GM12873 (cell line): ENCODE measurements around the gene JAGN1.

Experiments
- CTCF ChIP-seq: IDR thresholded peaks from 2 replicates; pipeline ENCODE4 v1.5.1; 2012; ENCODE audit warnings: low read depth, mild to moderate bottlenecking, moderate library complexity, low read length, control low read depth; ENCODE audit not compliant: insufficient read depth; ENCODE audit errors: missing control alignments

Gene JAGN1

GRCh38 chr3:9866639-9867038, 23.8 kb upstream of the JAGN1 start:
- TF ChIP-seq CTCF: no peak

- no peak for TF ChIP-seq CTCF
Measured at GRCh38 chr3:9867106-9867505, 23.3 kb upstream of the JAGN1 start.

GRCh38 chr3:9869955-9870354, 20.5 kb upstream of the JAGN1 start:
- no peak for TF ChIP-seq CTCF

GRCh38 chr3:9870978-9871377, 19.4 kb upstream of the JAGN1 start:
- no peak for TF ChIP-seq CTCF

- no peak for TF ChIP-seq CTCF
Measured at GRCh38 chr3:9875448-9875847, 15.0 kb upstream of the JAGN1 start.

GRCh38 chr3:9876991-9877390, 13.4 kb upstream of the JAGN1 start:
- no peak for TF ChIP-seq CTCF

- no peak for TF ChIP-seq CTCF
Measured at GRCh38 chr3:9878700-9879099, 11.7 kb upstream of the JAGN1 start.
